Endometrium (tissue), 2 donors: Measurements from ENCODE around the gene ARID3A.
"Not testable (repeated sequence)": the region's sequence is repeated elsewhere in the genome, so short reads cannot be mapped to it uniquely, and the experiment has no call there.

Source experiments
- FAIRE-seq: peaks from 2 replicates; lab custom pipeline; 2012; peaks lifted over from hg19 to GRCh38; lab: Jason Lieb, UNC
- donor health status: control.
- donor health status: control.

Gene ARID3A

GRCh38 chr19:891421-892200 lies 34.2 kb upstream of the ARID3A start:
- FAIRE-seq: not testable (repeated sequence)

DNA sequence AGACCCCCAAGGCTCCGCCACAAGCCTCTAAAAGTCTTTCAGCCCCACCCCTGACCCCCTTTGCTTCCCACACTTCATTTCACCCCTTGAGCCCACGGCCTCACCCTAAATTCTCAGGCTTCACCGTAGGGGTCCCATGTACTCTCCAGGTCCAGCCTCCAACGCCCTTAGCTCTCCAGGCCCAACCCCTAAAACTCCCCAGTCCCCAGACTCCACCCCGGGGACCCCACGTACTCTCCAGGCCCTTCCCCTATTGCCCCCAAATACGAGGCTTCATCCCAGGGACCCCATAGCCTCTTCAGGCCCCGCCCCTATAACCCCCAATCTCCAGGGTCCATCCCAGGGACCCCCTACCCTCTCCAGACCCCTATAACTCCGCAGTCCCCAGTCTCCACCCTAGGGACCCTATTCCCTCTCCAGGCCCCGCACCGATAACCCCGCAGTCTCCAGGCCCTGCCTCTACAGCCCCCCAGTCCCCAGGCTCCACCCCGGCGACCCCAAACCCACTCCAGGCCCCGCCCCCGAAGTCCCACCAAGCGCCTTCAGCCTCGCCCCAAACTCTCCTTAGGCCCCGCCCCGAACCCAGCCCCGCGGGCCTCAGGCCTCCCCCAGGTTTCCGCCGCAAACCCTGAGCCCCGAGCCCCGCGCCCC lies 33.5 kb upstream of the ARID3A start:
- no peak for FAIRE-seq

DNA sequence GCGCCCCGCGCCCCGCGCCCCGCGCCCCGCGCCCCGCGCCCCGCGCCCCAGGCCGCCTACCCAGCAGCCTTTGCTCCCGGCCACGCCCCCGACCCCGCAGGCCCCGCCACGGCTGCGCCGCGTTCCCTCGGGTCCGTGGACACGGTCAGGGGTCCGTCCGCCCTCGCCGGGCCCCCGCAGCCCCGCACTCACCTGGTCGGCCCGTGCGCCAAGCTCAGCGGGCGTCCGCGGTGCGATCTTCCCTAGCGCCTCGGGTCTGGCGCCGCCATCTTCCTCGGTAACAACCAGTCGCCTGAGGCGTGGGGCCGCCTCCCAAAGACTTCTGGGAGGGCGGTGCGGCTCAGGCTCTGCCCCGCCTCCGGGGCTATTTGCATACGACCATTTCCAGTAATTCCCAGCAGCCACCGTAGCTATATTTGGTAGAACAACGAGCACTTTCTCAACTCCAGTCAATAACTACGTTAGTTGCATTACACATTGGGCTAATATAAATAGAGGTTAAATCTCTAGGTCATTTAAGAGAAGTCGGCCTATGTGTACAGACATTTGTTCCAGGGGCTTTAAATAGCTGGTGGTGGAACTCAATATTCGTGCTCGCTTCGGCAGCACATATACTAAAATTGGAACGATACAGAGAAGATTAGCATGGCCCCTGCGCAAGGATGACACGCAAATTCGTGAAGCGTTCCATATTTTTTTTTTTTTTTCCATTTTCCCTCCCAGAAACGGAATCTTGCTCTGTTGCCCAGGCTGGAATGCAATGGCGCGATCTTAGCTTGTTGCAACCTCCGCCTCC lies 32.7 kb upstream of the ARID3A start, which contains the start of the genes MED16 and RNU6-9:
TSS of gene MED16 (minus strand) at position 294 of the 796 bp plus-strand sequence. CDS start 2,056 bp downstream, outside the sequence.
TSS of gene RNU6-9 (plus strand) at position 591 of the 796 bp plus-strand sequence.
- FAIRE-seq: peak; percentile 37

- FAIRE-seq: no peak
These were observed 29.4 kb upstream of the ARID3A start for GRCh38 chr19:896434-896833.

DNA sequence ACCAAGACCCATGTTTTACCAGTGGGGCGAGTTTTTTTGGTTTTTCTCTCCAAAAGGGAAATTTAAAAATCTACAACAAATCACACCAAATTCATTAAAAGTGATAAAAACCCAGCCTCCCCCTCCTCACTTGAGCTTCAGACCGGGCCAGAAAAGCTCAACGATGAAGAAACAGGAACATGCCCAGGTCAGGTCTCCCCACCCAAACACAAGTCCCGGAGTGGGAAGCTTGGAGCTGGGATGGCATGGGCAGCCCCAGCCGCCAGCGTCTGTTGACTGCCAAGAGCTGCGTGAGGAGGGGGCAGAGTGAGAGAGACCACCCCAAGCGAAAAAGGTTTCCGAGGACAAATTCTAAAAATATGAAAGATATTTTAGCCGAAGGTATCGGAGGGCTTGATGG lies 28.8 kb upstream of the ARID3A start:
- no peak for FAIRE-seq

GRCh38 chr19:897442-898039 lies 28.3 kb upstream of the ARID3A start:
- FAIRE-seq: no peak

- FAIRE-seq: no peak
These were observed 27.2 kb upstream of the ARID3A start for GRCh38 chr19:898663-899062.

DNA sequence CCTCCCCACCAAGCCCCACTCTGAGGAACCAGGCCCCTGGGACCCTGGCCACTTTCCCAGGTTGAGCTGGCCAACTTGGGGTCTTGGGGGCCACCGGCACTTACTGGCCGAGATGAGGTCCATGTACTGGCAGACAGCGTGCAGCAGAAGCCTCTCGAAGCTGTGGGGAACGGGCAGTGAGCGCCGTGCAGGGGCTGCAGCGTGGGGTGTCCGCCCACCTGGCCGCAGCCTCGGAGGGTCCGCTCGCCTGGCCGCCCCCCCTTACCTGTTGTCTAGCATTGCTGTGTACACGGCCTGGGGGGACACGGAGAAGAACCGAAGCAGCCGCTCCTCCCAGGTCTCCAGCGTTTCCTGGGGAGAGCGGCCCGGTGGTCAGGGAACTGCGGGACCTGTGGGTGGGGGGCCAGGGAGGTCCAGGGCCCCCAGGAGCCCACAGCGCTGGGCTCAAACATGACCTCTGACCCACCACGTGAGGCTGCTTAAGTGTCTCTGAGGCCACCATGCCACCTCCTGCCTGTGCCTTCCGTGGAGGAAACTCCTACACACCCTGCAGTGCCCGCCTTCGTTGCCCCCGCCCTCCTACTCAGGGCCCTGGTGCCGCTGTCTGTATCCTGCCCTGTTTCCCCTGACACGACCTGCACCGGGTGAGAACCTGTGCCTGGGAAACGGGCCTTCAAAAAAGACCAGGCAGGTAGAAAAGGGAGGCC lies 26.3 kb upstream of the ARID3A start:
- FAIRE-seq: no peak

DNA sequence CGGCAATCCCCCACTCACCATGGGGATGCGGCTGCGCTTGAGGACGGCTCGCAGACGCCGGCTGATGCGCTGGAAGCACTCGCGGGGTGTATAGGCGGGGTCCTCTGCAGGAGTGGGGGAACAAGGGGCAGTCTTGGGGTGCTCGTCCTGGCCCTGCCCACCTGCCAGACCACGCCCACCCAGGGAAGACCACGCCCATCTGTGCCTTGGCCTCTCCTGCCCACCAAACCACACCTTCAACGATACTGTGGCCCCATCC lies 25.9 kb upstream of the ARID3A start:
- FAIRE-seq: no peak

- FAIRE-seq: no peak
These were observed 25.3 kb upstream of the ARID3A start for GRCh38 chr19:900302-901111.

- FAIRE-seq: no peak
These were observed 24.4 kb upstream of the ARID3A start for GRCh38 chr19:901216-902092.

GRCh38 chr19:902093-902370 lies 23.8 kb upstream of the ARID3A start:
- no peak for FAIRE-seq

GRCh38 chr19:902446-903226 lies 23.2 kb upstream of the ARID3A start:
- FAIRE-seq: no peak

- no peak for FAIRE-seq
These were observed 22.5 kb upstream of the ARID3A start for GRCh38 chr19:903266-903797.

DNA sequence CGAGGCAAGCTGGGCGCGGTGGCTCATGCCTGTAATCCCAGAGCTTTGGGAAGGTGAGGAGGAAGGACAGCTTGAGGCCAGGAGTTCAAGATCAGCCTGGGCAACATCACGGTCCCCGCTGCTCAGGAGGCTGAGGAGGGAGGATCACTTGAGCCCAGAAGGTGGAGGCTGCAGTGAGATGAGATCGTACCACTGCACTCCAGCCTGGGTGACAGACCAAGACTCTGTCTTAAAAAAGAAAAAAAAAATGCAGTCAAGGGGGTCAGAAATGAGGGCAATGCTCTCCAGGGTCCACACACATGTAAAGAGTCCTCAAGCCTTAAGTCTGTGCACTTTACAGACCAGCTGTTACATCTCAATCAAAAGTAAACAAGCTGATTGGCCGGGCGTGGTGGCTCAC lies 21.3 kb upstream of the ARID3A start:
- no peak for FAIRE-seq

DNA sequence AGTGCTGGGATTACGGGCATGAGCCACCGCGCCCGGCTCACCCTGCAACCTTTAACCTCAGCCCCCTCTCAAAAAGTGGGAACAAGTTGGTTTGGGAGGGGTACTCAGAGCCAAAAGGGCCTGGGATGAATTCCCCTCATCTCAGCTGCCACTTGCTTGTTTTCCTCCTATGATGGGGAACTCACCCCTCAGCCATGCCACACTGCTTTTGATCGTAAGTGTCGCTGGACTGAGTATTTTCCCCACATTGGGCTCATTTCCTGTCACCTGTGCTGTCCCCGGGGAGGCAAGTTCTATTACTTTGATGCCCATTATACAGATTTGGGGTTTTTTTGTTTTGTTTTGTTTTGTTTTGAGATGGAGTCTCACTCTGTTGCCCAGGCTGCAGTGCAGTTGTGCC lies 19.4 kb upstream of the ARID3A start:
- no peak for FAIRE-seq

GRCh38 chr19:907183-907853 lies 18.5 kb upstream of the ARID3A start:
- no peak for FAIRE-seq

DNA sequence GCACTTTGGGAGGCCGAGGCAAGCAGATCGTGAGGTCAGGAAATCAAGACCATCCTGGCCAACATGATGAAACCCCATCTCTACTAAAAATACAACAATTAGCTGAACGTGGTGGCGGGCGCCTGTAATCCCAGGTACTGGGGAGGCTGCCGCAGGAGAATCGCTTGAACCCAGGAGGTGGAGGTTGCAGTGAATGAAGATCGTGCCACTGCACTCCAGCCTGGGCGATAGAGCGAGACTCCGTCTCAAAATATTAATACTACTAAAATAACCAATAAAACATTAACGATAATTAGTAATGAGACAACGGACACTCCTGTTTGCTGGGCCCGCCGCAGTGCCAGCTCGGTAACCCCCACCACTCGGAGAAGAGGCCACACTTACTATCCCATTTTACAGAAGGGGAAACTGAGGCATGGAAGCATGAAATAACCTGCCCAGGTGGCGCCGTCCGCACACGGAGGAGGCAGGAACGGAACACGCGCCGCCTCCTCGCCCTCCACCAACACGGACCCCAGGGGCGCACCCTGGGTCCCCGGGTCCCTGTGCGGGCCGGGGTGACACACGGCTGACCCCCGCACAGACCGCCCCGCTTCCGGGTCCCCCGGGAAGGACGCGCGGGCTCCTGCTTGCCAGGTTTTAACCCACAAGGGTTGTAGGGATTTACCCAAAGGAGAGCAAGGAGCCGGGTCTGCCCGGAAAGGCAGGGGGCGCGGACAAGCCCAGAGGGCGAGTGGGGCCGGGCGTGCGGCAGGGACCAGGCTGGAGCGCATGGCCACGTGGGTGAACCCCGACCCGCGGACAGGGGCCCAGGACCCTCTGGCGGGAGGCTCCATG lies 14.4 kb upstream of the ARID3A start:
- FAIRE-seq: no peak
